Middle frontal gyrus (tissue), 1 donor: ENCODE measurements around the gene TLCD3B.
"Not testable (repeated sequence)": the region's sequence is repeated elsewhere in the genome, so short reads cannot be mapped to it uniquely, and the experiment has no call there.

Experiments used
- DNase-seq: peaks from one replicate; pipeline ENCODE4 v3.0.0-alpha.2; 2015; ENCODE audit warnings: low spot score; ENCODE audit errors: extremely low spot score

Gene TLCD3B

DNA sequence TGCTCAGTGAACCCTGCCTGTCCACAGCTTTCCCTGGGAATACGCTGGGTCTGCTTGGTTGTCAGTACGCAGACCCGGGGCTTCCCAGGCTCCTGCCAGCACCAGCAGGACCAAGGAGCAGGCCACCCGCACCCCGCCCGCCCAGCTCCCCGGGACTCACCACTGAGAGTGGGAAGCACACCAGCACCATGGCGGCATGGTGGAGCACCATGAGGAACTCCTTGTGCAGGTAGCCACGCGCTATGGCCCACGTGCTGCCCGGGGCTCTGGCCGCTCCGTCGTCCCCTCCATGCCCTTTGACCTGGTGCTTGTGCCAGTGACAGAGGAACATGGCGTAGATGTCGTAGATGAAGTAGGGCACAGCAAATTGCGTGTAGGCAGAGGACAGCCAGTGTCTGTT, 4.6 kb downstream of the TLCD3B start:
- no peak for DNase-seq

DNA sequence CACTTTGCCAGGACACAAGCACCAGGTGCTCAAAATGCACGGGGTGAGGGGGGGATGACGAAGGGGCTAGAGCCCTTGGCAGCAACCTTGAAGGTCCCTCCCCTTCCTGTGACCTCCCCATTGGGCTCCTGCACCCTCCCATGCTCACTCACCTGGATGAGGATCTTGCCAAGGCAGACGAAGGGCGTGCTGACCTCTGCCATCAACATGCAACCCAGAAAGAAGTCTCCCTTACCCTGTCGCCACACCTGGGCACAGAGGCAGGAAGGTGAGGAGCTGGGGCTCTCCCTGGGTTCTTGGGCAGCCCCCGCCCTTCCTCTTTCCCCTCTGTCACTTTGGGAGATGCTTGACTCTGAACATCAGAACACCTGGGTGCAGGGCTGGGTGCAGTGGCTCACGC, 5.5 kb downstream of the TLCD3B start:
- DNase-seq: no peak

DNA sequence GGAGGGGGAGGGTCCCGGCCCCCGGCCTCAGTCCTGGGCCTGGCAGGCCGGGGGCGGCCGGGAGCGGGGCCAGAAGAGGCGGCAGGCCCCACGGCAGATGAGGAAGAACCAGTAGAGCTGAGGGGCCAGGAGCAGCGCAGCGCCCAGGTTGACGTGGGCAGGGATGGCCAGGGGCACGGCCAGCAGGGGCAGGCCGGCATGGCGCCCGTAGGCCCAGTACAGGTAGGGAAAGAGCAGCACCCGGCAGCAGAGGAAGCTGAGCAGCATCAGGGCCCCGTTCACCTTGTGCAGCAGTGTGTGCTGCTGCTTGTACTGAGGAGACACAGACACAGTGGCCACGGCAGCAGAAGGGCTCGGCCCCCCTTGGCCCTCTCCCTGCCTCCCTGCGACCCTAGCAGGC, 5.9 kb downstream of the TLCD3B start:
- no peak for DNase-seq

DNA sequence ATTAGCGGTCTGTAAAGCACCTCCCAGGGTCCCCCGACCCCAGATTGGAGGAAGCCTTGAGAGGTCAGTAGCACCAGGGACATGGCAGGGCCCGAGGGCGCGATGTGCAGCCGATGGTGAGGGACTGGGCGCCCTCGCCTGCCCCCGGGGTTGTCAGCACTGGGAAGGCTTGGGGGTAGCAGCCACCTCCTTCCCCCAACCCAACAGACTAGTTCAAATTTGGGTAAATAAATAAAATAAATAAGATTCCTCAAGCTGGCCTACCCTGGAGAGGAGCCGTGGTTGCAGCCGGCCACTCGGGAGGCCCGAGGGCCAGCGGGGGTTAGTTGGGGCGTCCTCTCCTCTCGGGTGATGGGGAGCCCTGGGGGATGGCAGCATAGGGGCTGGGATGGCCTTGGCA, 6.6 kb downstream of the TLCD3B start:
- no peak for DNase-seq

DNA sequence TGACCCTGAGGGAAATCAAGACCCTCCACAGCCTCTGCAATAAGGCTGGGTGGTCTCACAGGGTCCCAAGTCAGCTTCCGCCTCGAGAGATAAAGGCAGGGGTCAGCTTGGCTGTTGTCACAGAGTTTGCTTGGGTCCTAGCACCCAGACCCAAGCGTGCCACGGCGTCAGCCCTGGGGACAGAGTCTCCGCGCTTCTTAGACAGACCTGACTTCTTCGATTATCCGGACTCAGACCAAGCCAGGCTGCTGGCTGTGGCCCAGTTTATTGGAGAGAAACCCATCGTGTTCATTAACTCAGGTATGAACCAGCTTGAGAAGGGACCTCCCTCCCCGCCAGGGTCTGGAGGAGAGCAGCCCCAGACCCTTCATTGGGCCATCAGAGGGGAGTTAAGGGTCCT, 7.5 kb downstream of the TLCD3B start:
- DNase-seq: no peak

DNA sequence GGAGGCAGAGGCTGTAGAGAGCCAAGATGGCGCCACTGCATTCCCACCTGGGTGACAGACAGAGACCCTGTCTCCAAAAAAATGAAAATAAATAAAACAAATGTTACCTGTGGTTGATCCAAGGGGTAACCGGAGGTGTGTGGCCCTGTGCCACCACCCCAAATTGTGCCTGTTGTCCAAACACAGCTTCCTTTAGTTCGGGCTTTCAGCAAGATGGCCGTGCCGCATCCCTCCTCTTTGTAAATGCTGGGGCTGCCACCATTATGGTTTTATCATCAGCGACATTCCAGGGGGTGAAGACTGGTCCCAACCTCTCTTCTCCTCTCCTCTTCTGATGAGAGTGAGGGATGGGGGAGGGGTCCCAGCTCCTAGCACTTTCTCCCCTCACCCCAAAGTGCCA, 8.2 kb downstream of the TLCD3B start, which contains the start of gene C16orf92:
TSS of gene C16orf92 (plus strand) at position 312 of the 400 bp plus-strand sequence. CDS start 143 bp downstream, outside the sequence.
- no peak for DNase-seq

DNA sequence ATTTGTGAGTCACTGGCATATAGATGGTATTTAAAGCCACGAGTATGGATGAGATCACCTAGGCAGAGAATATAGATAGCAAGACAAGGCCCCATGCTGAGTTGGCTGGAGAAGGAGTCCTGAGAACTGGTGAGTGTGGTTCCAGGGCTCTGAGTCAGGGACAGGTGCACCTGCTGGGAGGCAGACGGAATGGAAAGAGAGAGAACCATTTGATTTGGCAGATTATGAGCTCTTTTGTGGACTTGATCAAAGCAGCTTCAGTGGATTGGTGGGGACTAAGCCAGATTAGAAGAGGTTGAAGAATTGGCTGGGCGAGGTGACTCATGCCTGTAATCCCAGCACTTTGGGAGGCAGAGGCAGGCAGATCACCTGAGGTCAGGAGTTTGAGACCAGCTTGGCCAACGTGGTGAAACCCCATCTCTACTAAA, 12.3 kb downstream of the TLCD3B start:
- DNase-seq: no peak

DNA sequence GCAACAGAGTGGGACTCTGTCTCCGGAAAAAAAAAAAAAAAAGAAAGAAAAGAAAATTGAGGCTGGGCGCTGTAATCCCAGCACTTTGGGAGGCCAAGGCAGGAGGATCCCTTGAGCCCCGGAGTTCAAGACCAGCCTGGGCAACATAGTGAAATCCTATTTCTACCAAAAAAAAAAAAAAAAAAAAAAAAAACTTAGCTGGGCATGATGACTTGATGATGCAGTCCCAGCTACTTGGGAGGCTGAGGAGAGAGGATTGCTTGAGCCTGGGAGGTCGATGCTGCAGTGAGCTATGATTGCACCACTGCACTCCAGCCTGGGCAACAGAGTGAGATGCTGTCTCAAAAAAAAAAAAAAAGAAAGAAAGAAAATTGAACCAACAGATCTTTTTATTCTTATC, 13.1 kb downstream of the TLCD3B start:
- DNase-seq: not testable (repeated sequence)

DNA sequence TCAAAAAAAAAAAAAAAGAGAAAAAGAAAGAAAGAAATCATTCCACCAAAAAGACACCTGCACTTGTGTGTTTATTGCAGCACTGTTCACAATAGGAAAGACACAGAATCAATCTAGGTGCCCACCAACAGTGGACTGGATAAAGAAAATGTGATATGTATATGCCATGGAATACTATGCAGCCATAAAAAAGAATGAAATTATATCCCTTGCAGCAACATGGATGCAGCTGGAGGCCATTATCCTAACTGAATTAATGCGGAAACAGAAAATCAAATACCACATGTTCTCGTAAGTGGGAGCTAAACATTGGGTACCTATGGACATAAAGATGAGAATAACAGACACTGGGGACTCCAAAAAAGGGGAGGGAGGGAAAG, 13.8 kb downstream of the TLCD3B start:
- no peak for DNase-seq

DNA sequence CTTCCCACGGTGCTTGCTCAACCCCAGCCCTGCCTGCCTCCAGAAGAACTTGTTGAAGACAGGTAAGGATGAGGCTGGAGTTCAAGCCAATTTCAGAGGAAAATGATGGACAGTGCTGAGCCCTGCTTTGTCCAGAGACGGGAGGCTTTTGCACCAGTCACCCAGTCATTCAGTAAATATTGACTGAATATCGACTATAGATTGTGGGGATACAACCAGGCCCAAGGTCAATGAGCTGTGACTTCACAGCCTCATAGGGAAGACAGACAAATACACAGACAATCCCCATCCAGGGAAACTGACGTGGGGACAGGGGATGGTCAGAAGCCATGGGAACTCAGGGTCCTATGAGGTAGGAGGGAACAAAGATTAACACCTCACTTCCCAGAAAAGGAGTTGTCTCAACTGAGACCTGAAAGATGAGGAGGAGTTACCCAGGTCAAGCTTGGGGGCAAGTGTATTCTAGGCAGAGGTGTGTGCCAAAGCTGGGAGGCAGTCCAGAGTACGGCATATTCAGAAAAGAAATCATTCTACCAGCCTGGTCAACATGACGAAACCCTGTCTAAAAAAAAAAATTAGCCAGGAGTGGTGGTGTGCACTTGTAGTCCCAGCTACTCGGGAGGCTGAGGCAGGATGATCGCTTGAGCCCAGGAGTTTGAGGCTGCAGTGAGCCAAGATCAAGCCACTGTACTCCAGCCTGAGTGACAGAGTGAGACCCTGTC, 14.4 kb downstream of the TLCD3B start:
- DNase-seq: no peak

DNA sequence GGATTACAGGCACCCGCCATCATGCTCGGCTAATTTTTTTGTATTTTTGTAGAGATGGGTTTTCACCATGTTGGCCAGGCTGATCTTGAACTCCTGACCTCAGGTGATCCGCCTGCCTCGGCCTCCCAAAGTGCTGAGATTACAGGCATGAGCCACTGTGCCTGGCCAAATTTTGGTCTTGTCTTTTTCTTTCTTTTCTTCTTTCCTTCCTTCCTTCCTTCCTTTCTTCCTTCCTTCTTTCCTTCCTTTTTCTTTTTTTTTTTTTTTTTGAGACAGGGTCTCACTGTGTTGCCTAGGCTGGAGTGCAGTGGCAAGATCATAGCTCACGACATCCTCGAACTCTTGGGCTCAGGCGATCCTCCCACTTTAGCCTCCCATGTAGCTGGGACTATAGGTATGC, 15.6 kb downstream of the TLCD3B start:
- DNase-seq: not testable (repeated sequence)

DNA sequence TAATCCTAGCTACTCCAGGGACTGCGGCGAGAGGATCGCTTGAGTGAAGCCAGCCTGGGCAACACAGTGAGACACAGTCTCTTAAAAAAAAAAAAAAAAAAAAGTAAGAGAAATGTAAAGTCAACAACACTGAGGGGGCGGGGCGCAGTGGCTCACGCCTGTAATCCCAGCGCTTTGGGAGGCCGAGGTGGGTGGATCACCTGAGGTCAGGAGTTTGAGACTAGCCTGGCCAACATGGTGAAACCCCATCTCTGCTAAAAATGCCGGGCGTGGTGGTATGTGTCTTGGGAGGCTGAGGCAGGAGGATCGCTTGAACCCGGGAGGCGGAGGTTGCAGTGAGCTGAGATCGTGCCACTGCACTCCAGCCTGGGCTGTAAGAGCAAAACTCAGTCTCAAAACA, 18.5 kb downstream of the TLCD3B start:
- not testable (repeated sequence) for DNase-seq

DNA sequence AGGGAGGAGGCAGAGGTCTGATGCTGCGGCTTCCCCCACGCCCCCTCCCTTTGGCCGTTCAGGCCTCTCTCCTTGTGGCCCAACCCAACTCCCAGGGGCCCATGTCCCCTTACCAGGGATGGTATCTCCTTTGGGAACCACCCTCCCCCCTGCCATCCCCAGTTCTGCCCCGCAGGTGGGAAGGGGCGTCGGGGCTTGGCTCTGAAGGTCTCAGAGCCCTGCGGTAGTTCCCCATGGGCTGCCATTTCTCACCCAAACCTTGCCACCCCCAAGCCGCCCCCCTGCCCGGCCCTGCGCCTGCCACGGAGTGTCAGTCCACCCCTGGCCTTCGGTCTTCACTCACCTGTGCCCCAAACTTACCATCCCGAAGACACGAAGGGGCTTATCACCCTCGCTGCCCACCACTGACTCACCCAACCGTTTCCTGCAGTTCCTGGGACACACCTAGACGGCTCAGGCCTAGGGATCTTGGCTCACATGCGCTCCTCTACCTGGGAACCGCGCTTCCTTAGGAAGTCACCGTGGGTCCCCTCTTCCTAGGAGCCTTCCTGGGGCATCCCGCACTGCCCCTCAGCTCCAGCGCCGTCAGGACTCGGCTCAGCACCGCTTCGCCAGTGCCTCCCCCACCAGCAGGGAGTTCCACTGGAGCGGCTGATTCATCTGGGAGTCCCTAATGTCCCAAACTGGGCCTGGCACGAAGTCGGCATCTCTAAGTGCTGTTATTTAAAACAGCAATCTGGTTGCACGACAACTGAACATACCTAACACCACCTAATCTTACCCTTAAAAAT, 19.2 kb downstream of the TLCD3B start:
- no peak for DNase-seq

DNA sequence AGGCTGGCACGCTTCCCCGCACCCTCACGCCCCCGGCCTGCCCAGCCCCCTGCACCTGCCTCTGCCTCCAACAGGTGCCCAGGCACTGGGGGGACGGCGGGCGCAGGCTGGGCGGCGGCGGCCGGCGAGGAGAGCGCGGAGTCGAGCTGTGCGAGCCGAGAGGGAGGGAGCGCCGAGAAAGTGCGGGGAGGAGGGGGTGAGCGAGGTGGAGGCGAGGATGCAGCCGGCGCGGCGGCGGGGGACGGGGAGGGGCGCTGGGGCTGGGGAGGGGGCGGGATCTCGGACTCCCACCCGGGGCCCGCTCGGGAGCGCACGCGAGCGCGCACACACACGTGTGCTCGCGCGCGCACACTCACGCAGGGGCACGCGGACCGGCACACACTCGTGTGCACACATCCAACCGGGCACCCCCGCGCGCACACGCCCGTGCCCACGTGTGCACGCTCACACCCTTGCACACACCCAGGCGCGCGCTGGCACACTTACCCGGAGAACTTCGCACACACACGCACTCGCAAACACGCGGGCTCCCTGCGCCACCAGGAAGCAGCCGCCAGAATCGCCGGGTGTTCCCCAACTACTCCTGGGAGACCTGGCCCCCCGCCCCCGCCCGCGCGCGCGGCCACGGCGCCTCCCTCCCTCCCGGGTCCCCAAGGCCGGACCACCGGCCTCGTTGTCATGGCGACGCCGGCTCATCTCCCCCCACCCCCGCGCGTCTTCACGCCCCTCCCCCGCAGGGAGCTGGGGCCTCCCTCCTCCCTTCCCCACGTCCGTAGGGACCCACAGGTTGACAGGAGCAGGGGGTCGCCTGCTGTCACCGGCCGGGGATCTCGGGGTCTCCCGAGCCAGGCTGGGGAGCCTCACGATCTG, 20.0 kb downstream of the TLCD3B start, which contains the start of gene DOC2A:
TSS of gene DOC2A (minus strand) at position 184 of the 870 bp plus-strand sequence. CDS start 805 bp downstream, outside the sequence.
- no peak for DNase-seq

DNA sequence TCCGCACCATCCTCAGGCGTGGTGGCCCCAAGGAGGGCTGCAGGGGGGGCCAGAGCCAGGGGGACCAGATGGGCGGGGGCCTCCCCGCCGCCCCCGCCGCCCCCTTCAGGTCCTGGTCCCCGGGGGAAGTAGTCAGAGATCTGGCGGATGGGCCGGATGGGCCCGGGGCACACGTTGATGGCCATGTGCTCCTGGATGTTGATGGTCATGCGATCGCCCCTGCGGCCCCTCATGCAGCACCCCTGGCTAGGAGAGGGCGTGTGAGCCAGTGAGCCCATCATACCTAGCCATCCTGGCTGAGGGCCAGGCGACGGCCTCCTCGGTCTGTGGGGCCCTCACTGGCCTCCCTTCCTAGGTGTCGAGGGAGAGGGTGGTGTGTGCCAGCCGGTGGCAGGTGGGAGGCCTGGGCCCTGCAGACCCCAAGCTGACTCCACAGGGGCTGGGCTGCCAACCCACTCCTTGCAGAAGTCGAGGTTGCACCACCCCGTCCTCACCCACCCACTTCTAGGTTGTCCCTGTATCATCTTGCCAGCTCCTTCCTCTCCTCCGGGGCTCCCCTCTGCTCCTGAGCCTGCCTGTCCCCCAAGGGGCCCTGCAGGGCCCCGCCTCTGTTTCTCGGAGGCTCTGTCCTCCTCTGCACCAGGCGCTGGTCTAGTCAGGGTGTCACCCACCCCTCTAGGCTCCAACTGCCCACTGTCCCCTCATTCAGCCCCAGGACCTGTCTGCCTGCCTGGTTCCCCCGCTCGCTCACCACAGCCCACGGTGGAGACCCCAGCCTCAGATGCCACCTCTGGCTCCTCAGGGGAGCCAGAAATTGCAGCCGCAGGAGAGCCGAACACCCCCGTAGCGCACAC, 20.9 kb downstream of the TLCD3B start:
- DNase-seq: no peak

DNA sequence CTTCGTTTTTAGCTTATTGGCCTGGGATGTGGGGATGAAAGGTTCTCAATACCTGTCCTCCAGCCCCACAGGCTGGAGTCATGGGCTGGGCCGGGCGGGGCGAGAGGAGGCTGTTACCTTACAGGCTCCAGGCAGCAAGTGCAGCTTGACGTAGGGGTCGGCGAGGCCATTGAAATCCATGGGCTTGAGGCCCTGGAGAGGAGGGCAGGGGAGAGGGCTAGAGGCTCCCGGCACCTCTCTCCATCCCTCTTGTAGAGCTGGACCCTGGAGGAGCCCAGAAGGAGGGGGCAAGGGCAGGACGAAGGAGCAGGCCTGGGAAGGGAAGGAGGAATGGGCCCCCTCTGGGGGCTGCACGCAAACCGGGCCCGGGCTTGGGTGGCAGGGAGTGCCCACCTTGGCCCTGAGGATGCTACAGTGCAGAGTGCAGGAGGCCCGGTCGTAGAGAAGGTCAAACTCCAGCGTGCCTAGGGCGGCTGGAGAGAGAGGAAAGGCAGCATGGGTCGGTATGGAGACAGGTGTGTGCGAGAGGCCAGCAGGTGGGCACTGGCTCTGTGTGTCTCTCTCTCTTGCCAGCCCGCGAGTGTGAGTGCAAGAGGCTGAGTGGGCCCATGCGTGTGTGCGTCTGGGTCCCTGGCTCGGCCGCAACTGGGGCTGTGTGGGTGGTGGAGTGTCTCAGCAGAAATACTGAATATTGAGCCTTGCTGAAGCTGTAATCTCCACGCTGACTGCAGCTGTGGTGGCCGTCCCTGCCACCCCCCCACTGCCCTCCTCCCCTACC, 21.8 kb downstream of the TLCD3B start:
- no peak for DNase-seq

DNA sequence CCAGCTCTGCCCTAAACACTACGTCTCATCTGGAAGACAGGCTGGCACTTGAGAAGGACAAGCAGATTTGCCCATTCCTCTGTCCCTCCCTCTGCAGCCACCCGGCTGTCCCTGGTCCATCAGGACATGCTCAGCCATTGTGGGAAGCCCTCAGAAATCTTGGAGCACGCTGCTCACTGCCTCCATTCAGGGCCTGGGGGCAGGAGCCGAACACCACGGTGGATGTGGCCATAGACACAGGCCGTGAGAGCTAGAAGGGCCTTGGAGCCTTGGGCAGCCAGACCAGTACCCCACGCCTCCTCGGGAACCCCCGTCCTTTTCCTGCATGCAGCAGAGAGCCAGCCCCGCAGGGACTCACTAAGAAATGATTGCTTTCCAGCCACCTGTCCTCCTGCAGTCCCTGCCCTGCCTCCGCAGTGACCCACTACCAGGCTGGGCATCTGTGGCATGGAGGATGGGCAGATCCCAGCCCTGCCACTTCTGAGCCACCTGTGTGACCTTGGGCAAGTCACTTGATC, 23.6 kb downstream of the TLCD3B start:
- DNase-seq: no peak

DNA sequence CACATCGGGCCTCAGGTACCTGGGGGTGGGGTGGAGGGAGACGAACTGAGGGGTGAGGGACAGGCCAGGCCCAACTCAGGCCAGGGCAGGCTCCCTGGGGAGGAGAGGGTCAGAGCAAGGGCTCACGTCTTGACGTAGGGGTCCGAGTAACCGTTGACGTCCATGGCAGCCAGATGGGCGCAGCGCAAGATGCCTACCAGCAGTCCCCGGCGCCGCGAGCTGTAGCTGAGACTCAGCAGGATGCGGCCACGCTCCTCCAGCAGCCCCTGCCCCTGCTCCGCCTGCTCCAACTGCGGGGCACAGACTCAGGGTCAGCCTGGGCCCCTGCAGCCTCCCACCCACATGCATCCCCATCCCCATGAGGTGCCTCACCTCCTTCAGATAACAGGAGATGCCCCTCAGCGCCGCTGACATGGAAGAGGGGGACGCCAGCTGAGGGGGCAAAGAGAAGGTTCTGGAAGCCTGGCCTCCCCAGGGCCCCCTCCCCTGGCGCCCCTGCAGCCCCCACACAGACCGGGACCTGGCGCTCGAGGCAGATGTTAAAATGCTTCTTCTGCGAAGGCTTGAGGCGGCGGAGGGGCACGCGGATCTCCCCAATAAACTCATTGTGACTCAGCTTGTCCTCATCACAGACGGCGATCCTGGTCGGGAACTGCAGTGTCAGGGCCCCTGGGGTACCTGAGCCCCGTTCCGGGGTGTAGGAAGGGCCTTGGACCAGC, 24.3 kb downstream of the TLCD3B start:
- no peak for DNase-seq

DNA sequence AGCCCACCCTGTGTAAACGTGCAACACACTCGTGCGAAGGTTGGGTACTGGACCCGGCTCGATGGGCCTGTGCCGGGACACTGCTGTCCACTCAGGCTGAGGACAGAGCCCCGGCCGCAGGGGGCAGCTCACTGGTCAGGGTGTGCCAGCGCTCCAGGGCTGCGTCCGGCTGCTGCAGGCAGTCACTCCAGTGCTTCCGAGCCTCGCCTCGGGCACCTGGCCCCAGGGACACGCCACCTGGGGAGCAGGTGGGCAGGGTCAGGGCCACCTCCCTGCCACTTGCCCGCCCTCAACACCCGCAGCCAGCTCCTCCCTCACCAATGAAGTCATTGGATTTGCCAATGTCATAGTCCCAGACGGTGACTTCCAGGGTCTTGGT, 25.0 kb downstream of the TLCD3B start:
- DNase-seq: no peak
